Tongue (tissue), 2 donors: ENCODE data around the gene NTSR1. TPM values are rescaled to one million over a fixed set of nuclear protein-coding genes. Genes with fewer than 3 reads are reported as not detected.

Experiments used
- DNase-seq: peaks from one replicate; pipeline ENCODE4 v3.0.0-alpha.2; 2015
- total RNA-seq: library from RNA; depleted of rRNA; stranded (reverse); fragments of >200 nt; gene quantifications from one replicate; pipeline ENCODE4 v1.2.3, GENCODE V29; 2014

Gene NTSR1
- total RNA-seq, 1 donor from 2014 or later = not detected

DNA sequence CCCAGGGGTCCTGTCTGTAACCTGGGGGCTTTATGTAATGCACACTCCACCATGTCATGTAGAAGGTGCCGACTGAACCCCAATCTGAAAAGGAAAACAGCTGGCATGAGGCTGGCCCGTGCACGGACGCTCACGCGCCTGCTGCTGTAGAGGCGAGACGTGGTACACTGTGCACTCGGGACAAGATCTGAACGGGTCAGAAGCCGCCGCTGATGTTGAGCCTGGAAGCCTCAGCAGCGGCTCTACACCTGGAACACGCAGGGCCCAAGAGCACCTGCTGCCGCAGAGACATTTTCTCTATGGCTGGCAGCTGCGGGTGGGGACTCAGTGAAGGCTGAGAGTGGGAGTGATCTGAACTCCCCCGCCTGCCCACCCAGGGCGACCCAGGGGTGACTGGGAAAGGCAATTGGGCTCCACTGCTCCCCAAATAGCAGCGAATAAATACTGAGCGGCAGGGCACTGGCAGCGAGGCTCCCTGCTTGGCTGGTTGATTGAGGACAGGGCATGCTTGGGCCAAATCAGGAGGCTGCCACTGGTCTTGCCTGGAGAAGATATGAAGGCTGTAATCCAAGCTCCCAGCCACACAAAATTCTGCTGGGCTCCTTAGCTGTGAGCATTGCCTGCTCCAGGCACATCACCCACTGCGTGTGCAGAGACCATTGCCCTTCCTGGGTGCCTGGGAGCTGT, 93.5 kb downstream of the NTSR1 start:
- DNase-seq = no peak

DNA sequence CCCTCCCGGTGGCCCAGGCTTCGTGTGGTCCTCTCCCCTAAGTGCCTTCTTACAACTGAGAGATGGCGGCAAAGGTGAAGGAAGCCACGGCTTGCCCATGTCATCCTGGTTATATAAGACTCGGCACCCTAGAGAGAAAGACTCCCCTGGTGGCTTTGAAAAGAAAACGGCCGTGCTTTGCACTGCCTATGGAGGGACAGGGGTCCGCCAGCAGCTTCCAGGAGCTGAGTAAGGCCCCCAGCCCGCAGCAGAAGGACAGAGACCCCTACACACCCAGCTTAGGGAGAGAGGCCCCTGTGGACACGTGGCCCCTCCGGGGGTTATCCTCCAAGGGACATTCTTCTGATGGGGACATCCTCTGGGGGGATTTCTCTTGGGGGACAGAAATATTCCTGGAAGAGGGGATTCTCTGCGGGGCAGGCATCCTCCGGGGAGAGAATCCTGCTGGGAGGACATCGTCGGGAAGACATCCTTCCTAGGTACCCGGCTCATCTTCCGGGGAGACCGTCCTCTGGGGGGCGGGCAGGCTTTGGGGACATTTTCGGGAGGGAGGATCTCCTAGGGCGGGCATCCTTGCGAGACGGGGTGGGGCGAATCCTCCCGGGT, 95.5 kb downstream of the NTSR1 start:
- no peak for DNase-seq

DNA sequence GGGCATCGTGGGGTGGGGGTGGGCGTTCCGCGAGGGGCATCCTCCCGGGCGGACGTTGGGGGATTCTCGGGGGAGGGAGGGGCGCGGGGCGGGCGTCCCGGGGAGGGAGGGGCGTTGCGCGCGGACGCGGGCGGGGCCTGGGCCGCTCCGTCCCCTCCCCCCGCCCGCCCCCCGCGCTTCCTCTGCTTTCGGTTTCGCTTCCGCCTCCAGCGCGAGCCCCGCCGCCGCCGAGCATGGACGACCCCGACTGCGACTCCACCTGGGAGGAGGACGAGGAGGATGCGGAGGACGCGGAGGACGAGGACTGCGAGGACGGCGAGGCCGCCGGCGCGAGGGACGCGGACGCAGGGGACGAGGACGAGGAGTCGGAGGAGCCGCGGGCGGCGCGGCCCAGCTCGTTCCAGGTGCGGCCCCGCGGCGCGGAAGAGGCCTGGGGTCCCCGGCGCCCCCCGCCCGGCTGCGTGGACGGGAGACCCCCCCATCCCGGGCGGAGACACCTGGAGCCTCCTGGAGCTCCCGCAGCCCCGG, 96.1 kb downstream of the NTSR1 start, which contains the start of gene OGFR:
TSS of gene OGFR (plus strand) at position 209 of the 528 bp plus-strand sequence. CDS start at position 234, 25 bp downstream.
- DNase-seq = peak; percentile 81

DNA sequence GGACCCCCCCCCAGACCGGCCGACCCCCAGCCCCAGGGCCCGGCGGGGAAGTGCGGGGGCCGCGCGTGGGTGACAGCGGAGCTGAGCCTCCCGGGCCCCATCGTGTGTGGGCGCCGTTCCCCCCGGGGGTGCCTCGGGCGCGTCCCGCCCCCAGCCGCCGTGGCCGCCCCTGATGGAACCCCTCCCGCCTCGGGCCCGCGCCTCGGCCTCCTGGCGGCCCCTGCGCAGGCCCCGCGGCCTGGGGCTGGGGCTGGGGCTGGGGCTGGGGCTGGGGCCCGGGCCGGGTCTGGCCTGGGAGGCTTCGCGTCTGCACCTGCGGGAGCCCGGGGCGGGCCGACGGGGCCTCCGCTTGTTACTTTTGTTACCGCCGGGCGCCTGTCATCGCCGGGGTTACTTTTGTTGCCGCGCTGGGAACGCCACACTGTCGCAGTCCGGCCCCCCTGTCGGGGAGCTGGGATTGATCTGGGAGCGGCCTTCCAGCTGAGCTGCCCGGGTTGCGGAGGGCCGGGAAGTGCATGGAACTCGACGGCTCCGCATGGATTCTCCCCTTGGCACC, 96.6 kb downstream of the NTSR1 start:
- DNase-seq = peak; percentile 40

DNA sequence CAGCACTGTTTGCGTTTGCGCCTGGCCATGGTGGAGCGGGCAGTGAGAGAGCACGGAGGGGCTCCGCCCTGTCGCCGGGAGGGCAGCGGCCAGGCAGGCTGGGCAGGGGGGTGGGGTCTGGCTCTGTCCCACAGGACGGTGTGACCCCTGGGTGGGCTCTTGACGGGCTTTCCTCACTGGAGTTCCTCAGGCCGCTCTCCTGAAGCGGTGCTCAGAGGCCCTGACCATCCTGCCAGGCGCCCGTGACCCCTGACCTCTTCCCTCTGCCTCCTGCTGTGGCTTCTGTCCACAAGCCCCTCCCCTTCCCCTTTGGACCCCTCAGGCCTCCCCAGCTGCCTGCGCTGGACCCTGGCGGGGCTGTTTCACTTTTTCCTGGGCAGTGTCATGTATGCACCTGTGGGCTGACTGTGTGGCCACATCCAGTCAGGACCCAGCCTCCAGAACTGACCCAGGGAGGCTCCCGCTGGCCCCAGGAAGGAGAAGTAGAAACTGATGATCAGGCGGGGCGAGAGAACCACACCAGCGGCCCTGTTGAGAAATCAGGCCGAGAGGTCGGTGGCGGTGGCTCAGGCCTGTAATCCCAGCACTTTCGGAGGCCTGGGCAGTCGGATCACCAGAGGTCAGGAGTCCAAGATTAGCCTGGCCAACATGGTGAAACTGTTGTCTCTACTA, 97.2 kb downstream of the NTSR1 start:
- DNase-seq = no peak

DNA sequence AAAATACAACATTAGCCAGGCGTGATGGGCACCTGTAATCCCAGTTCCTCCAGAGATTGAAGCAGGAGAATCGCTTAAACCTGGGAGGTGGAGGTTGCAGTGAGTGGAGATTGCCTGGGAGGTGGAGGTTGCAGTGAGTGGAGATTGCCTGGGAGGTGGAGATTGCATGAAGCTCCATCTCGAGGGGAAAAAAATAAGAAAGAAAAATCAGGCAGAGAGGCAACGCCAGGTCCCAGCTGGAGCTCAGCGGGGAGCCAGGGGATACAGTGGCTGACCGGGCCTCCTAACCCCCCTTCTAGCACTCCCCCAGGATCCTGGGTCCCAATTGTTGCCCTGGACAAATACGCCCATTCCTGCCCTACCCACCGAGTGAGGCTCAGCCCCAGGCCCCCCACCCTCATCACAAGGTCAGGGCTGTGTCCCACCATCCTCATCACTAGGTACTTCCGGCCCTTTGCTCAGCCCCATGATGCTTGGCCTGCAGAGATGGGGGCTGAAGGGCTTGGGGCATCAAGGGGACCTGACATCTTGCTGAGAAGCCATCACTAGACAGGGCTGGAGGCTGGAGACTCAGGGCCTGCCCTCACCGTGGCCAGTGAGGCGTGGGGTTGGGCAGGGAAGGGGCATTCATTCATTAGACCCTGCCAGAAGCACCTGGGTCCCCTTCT, 97.9 kb downstream of the NTSR1 start:
- no peak for DNase-seq

DNA sequence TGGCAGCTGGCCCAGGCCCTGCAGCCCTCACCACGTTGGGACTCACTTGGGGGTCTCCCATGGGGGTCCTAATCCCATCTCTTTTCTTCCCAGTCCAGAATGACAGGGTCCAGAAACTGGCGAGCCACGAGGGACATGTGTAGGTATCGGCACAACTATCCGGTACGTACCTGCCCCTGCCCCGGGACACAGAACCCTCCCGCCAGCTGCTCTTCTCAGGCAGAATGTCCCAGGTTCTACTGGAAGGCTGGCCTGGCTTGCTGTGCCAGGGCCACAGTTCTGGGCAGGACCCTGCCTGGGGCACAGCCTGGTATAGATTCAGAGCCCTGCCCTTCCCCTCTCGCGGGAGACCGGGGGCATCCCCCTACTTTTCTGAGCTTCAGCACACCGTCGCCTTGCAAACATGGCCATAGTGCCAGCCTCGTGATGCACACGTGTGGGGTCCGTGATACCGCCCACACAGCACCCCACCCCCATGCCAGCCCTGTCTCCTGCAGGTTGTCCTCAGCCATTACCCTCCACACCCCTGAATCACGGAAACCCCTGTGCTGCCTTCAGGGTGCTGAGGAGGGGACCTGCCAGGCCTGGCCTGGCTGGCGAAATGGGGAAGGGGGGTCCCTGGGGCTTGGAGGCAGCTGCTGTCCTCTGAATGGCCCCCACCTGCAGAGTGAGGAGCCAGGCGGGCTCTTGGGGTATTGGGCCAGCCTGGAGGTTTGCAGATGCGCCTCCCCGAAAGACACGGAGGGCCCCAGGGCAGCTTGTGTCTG, 99.0 kb downstream of the NTSR1 start:
- no peak for DNase-seq

DNA sequence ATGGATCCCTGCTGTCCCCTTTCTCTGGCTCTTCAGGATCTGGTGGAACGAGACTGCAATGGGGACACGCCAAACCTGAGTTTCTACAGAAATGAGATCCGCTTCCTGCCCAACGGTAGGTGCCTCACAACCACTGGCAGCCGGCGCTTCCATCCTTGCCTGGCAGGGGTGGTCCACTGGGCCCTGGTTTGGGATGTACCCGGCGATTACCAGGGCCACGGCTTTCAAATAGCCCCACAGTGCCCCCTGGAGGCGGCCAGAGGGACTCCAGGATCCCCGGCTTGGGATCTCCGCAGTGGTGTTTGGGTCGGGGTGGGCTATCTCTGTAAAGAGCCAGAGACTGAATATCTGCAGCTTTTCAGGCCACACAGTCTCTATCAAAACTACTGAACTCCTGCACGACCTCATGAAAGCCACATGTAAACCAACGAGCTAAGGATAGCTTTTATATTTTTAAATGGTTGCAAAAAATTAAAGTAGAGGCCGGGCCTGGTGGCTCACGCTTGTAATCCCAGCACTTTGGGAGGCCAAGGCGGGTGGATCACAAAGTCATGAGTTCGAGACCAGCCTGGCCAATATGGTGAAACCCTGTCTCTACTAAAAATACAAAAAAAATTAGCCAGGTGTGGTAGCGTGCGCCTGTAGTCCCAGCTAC, 99.7 kb downstream of the NTSR1 start:
- peak; percentile 85 for DNase-seq

DNA sequence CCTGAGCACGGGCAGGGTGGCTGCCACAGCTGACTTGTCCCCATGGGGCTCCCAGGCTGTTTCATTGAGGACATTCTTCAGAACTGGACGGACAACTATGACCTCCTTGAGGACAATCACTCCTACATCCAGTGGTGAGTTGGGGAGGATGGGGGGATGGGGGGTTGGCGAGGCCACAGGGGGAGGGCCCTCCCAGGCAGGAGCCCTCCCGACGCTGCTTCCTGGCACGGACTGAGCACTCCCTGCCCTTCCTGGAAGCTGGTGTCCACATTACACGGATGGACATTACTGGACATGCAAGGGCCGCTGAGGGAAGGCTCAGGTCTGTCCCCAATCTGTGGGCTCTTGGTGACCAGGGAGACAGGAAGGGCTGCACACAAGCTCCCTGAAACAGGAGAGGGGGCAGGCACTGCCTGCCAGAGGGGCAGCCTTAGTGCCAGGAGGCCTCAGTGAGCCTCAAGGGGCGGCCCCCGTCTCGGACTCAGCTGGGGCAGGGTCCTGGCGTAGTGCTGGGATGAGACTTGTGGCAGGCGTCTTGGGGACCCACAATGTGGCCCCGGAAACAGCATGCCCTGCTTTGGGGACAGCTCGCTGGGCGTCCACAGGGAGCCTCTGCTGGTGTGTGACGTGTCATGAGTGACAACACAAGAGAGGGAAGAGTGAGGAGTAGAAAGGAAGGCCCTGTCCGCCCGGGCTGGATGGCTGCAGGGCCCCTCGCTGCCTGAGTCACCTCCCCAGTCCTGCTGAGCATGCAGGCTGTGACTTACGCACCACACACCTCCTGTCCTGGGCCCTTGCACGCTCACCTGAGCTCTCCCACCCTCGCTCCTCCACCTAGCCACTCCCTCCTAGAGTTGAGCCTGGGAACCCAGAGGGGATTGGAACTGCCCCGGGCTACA, 101.1 kb downstream of the NTSR1 start:
- no peak for DNase-seq

DNA sequence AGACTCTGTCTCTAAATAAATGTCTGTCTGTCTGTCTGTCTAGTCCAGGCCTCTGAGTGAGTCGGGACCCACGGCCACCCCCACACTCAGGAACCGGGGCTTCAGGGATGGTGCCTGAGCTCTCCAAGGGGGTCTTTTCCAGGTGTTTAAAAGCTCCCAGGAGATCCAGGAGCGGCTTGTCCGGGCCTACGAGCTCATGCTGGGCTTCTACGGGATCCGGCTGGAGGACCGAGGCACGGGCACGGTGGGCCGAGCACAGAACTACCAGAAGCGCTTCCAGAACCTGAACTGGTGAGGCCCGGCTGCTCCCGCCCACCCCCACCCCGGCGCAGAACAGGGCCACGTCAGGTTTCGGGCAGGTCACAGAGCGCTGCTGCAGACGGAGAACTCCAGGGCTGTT, 102.7 kb downstream of the NTSR1 start:
- no peak for DNase-seq

DNA sequence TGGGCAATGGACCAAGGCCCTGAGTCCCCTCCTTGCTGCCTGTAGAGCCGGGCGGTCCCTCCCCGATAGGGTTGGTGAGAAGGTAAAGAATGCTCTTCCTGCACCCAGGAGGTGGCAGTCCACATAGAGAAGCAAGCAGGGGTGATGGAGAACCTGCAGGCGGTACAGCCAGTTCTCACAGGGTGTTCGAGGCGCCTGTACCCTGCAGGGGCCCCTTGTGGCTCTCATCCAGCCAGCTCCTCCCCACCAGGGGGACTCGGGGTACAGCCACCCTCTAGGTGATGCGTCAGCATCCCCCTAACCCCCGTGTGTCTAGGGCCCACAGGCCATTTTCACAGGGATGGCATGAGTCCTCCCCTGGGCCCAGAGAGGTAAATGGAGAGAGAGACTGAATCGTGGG, 103.1 kb downstream of the NTSR1 start:
- DNase-seq = no peak

Other genes with a start within 250 kb of the NTSR1 start
- gene GATA5, start 232.8 kb upstream of the NTSR1 start, total RNA-seq = not detected
- 4.1 TPM for gene SLCO4A1, start 66.3 kb upstream of the NTSR1 start, total RNA-seq
- gene MRGBP, start 87.6 kb downstream of the NTSR1 start, total RNA-seq = 11.3 TPM
- gene OGFR, start 96.0 kb downstream of the NTSR1 start, total RNA-seq = 20.6 TPM
- 28.1 TPM for gene COL9A3, start 108.2 kb downstream of the NTSR1 start, total RNA-seq
- 9.1 TPM for gene TCFL5, start 153.0 kb downstream of the NTSR1 start, total RNA-seq
- 57.5 TPM for gene DIDO1, start 217.7 kb downstream of the NTSR1 start, total RNA-seq
- gene GID8, start 229.3 kb downstream of the NTSR1 start, total RNA-seq = 31.3 TPM
- gene SLC17A9, start 243.9 kb downstream of the NTSR1 start, total RNA-seq = 2.3 TPM